Measurements from ENCODE around the gene MFSD6.
"Not testable (repeated sequence)": the region's sequence is repeated elsewhere in the genome, so short reads cannot be mapped to it uniquely, and the experiment has no call there.

The MFSD6 gene

GRCh38 chr2:190504912-190505311 is 96.8 kb downstream of the MFSD6 start:
- DNase-seq = no peak

GRCh38 chr2:190505696-190506095 is 97.5 kb downstream of the MFSD6 start:
- no peak for DNase-seq

- no peak for DNase-seq
Measured at GRCh38 chr2:190506666-190507065, 98.5 kb downstream of the MFSD6 start.

- DNase-seq = no peak
Measured at GRCh38 chr2:190507135-190507534, 99.0 kb downstream of the MFSD6 start.

GRCh38 chr2:190509895-190510294 is 101.7 kb downstream of the MFSD6 start:
- DNase-seq = not testable (repeated sequence)

GRCh38 chr2:190511104-190511503 is 102.9 kb downstream of the MFSD6 start:
- DNase-seq = no peak

GRCh38 chr2:190512539-190513095 is 104.5 kb downstream of the MFSD6 start:
- no peak for DNase-seq

- no peak for DNase-seq
Measured at GRCh38 chr2:190513877-190514276, 105.7 kb downstream of the MFSD6 start.

GRCh38 chr2:190514676-190515075 is 106.5 kb downstream of the MFSD6 start:
- no peak for DNase-seq

GRCh38 chr2:190515687-190516086 is 107.5 kb downstream of the MFSD6 start:
- no peak for DNase-seq

- DNase-seq = no peak
Measured at GRCh38 chr2:190517468-190517867, 109.3 kb downstream of the MFSD6 start.

- no peak for DNase-seq
Measured at GRCh38 chr2:190519975-190520767, 112.0 kb downstream of the MFSD6 start.

GRCh38 chr2:190524928-190525327 is 116.8 kb downstream of the MFSD6 start:
- no peak for DNase-seq

- no peak for DNase-seq
Measured at GRCh38 chr2:190526105-190526750, 118.1 kb downstream of the MFSD6 start.

GRCh38 chr2:190527214-190527613 is 119.1 kb downstream of the MFSD6 start:
- DNase-seq = no peak

GRCh38 chr2:190527918-190528317 is 119.8 kb downstream of the MFSD6 start:
- DNase-seq = no peak

GRCh38 chr2:190528521-190529001 is 120.4 kb downstream of the MFSD6 start:
- no peak for DNase-seq

- no peak for DNase-seq
Measured at GRCh38 chr2:190529486-190530247, 121.5 kb downstream of the MFSD6 start.

GRCh38 chr2:190530248-190530900 is 122.2 kb downstream of the MFSD6 start:
- DNase-seq = no peak

GRCh38 chr2:190532581-190532980 is 124.4 kb downstream of the MFSD6 start:
- DNase-seq = no peak

GRCh38 chr2:190533175-190533967 is 125.2 kb downstream of the MFSD6 start:
- DNase-seq = no peak

GRCh38 chr2:190533968-190534309 is 125.8 kb downstream of the MFSD6 start:
- DNase-seq = no peak

Data from NCI-H1694 treated with DMSO at 0.1 percent for 48 hours (cell line).